ENCODE measurements around the gene TM4SF4. TPM values are rescaled to one million over a fixed set of nuclear protein-coding genes. Genes with fewer than 3 reads are reported as not detected.
"Not testable (repeated sequence)": the region's sequence is repeated elsewhere in the genome, so short reads cannot be mapped to it uniquely, and the experiment has no call there.

Gene TM4SF4
- not detected in 2 replicates for total RNA-seq

GRCh38 chr3:149474250-149474817 lies at the start of gene TM4SF4:
Gene TM4SF4 (plus strand): TSS chr3:149474697. CDS start chr3:149474878, 181 bp downstream.
- DNase-seq (ENCODE audit: low read depth in 2 of 2) = no peak

DNA sequence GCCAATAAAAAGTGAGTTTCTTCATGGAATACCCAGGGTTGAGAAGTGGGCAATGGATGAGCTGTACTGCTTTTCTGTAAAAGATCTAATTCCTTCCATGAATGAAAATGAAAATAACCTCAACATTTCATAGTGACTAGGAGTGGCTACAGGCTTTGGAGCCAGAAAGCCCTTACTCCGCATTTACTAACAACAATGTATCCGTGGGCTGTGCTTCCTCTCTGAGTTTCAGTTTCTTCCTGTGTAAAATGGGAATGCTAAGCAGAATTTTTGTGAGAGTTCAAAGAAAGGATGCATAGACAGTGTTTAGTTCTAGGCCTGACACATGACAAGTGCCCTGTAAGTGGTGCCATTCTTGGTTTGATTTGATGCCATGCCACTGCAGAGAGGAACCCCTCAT lies 49.6 kb upstream of the TM4SF4 start:
- DNase-seq (ENCODE audit: low read depth in 2 of 2) = peak; percentile 62 to 67

DNA sequence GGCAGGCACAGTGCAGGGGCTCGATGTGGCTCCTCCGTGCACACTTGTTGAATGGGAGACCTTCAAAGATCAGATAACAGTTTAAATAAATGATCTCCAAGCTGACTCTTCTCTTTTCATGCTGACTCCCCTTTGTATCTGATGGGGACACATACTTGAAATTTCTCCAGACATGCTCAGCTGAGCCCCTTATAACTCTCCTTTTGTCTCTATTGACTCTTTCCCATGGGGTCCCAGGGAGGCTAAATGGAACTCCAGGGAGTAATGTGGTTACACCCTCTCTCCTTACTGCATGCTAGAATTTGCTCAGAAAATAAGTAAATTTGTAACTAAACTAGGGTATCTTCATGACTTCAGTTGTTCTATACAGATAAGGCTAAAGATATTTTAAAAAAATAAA lies 48.2 kb upstream of the TM4SF4 start:
- DNase-seq (ENCODE audit: low read depth in 2 of 2) = no peak

GRCh38 chr3:149428087-149428486 lies 46.4 kb upstream of the TM4SF4 start:
- DNase-seq (ENCODE audit: low read depth in 2 of 2) = no peak

DNA sequence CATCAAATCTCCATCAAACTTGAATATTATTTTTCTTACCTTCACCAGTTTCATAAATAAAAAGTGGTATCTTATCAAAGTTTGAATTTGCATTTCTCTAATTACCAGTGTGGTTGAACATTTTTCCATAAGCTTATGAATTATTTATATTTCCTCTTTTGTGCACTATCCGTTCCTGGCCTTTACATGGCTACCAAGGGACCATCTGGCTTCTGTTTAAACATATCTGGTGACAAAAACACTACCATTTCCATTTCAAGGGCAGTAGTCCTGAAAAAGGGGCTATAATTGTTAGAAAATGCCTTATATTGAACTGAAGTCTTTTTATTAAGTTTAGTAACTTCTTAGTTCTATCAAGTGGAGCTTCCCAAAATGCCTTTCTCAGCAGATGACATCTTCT lies 44.3 kb upstream of the TM4SF4 start:
- DNase-seq (ENCODE audit: low read depth in 2 of 2) = no peak

DNA sequence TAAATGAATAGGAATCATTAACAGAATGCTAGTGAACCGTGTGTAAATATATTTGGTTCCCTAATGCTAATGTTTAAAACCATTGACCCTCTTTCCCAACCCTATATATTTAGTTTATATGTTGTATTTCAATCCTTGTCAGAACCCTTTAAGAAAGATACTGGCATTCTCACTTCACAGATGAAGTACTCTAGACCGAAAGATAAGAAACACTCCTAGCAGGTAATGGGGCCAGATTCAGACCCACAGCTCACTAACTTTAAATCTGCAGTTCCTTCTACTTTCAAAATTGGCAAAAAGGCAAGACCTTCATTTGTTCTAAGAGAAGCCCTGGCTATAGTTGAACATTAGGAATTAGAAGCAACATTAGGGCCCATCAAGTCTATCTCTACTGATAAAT lies 42.3 kb upstream of the TM4SF4 start:
- DNase-seq (ENCODE audit: low read depth in 2 of 2) = no peak

GRCh38 chr3:149435996-149436885 lies 38.3 kb upstream of the TM4SF4 start:
- DNase-seq (ENCODE audit: low read depth in 2 of 2) = no peak

DNA sequence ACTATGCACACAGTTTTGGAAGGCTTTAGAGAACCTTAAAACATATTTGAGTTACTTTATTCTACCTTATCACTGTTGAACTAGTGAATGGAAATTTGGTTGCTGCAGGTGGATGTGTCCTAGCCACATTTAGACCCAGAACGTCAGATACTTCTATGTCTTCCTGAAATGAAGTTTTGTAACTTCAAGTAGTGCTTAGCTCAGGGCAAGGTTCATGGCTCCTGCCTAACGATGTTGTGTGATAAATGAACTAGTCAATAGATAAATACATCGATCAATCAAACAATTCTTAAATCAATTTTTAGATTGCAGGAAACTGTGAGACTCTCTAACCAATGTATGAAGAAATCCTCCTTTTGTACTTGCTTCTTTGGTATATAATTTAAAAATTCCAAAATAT lies 37.2 kb upstream of the TM4SF4 start:
- DNase-seq (ENCODE audit: low read depth in 2 of 2) = no peak

GRCh38 chr3:149437710-149438109 lies 36.8 kb upstream of the TM4SF4 start:
- no peak for DNase-seq (ENCODE audit: low read depth in 2 of 2)

GRCh38 chr3:149438981-149439380 lies 35.5 kb upstream of the TM4SF4 start:
- DNase-seq (ENCODE audit: low read depth in 2 of 2) = no peak

DNA sequence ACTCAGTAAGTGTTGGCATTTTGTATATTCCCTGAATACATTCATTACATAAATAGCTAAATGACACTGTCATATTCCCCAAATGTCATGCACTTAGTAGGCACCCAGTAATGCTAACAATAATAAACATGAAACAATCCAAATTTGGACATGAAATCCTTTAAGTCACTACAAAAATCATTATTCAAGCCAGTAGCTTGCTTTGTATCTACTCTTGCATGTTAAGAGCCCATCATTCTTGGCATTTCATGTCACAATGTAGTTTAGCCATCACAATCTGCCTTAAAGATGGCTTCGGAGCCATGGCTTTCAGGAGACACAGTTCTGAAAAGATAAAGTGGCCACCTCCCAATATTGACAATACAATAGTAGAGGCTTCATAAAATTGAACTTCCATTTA lies 32.9 kb upstream of the TM4SF4 start:
- no peak for DNase-seq (ENCODE audit: low read depth in 2 of 2)

DNA sequence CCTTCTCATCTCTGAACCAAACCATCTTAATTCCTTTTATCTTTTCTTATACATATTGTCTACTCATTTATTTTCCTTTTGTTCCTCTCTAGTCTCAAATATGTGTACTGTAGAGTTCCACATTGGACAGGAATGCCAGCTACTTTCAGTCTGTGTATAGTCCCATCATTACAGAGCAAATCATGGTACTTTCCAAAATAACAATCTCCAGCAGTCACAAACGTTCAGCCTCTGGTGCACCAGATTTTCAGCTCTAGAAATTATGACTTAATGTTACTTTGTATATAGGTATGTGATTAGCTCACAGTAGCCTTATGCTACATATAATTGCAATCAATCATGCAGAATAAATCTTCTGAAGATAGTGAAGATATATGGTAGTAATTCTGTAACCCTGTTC lies 32.5 kb upstream of the TM4SF4 start:
- no peak for DNase-seq (ENCODE audit: low read depth in 2 of 2)

DNA sequence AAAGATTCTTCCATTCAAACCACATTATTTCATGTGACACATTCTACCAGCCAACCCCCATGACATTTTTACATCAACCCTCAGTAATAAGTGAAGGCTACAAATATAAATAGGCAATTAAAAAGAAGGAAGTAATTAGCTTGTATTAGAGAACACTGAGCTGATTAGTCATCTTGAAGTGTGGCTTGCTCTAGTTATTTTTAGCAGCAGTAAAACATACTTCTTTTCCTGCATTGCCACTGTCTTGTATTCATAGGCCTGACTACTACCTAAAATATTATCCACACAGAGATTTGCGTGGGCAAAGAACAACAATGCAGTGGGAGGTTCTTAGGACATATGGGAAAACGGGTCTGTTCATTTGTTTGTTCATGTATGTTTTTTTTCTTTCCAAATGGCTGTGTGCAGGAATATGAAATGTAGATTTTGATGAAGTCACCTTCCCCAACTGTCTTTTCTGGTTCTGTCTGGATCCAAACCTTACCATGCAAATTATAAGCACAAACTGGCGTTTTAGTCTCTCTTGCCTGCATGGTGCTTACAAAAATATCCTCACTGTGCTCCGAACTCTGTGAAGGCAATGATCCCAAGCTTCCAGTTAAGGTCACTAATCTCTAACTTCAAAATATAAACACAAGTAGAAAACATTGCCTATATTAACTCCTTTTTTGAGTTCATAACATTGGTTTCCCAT lies 31.5 kb upstream of the TM4SF4 start:
- peak in 1 of 2 donors; percentile 45 for DNase-seq (ENCODE audit: low read depth in 2 of 2)

GRCh38 chr3:149443545-149443912 lies 31.0 kb upstream of the TM4SF4 start:
- DNase-seq (ENCODE audit: low read depth in 2 of 2) = no peak

GRCh38 chr3:149444867-149445266 lies 29.6 kb upstream of the TM4SF4 start:
- DNase-seq (ENCODE audit: low read depth in 2 of 2) = not testable (repeated sequence)

- DNase-seq (ENCODE audit: low read depth in 2 of 2) = peak in 1 of 2 donors; percentile 10
Observed at GRCh38 chr3:149448331-149448831, 26.1 kb upstream of the TM4SF4 start.

DNA sequence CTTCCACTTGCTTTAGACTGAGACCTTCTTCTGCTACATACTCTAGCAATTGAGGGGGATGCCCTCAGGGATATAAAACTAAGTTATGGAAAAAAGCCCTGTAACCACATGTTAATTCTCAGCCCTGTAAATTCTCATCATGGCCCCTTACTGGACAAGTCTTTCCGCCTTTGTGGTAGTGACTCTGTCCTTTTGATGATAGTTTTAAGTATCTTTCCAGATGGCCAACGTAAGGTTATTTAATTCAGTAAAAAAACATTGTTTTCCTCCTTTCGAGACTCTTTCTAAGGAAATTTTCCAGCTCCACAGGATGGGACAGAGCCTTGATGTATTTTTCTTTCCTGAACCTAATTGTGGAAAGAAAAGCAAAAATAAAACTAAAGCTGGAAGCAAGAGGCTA lies 25.3 kb upstream of the TM4SF4 start:
- DNase-seq (ENCODE audit: low read depth in 2 of 2) = peak in 1 of 2 donors; percentile 5

DNA sequence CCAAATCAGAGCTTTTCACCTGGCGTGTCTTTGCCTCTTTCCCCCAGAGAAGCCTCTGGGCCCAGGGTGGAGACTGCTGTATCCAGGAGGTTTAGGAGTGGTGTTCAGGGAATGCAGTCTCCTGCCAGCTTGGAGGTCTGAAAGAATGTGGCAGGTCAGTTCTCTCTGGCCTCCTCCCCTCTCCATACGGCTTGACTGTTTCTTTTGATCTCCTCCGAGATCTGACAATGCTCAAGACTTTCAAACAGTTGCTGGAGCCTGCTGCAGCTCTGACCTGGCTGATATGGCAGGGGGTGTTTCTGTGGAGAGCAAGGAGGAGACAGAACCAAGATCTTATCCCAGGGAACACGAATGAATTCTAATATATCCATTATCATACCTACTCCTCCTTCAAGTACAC lies 24.7 kb upstream of the TM4SF4 start:
- no peak for DNase-seq (ENCODE audit: low read depth in 2 of 2)

- DNase-seq (ENCODE audit: low read depth in 2 of 2) = peak in 1 of 2 donors; percentile 10
Observed at GRCh38 chr3:149450281-149450680, 24.2 kb upstream of the TM4SF4 start.

- DNase-seq (ENCODE audit: low read depth in 2 of 2) = no peak
Observed at GRCh38 chr3:149452036-149452435, 22.5 kb upstream of the TM4SF4 start.

DNA sequence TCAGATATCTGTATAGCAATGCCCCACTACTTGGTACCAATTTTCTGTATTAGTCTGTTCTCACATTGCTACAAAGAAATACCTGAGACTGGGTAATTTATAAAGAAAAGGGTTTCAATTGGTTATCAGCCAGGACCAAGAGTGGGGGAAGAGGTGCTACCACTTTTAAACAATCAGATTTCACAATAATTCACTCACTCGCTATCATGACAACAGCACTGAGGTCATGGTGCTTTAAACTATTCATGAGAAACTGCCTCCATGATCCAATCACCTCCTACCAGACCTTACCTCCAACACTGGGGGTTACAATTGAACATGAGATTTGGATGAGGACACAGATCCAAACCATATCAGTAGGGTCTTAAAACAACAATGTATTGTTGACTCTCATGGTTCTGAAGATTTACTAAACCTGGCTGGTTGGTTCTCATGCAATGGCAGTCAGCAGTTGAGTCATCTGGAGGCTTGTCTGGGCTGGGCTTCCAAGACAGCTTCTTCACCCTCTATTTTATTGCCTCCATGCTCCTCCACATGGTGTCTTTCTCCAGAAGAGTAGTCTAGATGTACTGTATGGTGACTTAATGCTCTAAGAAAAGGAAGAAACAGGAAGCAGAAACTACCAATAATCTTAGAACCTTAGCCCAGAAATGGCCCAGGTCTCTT lies 21.2 kb upstream of the TM4SF4 start:
- no peak for DNase-seq (ENCODE audit: low read depth in 2 of 2)

- no peak for DNase-seq (ENCODE audit: low read depth in 2 of 2)
Observed at GRCh38 chr3:149454746-149455145, 19.8 kb upstream of the TM4SF4 start.
